GM12878 (cell line): ENCODE measurements around the gene MYH6. TPM values are rescaled to one million over a fixed set of nuclear protein-coding genes. Genes with fewer than 3 reads are reported as not detected.

ENCODE experiments used
- ATAC-seq: fragments of 200-7000 bp; cut with Tn5 transposase; 3 replicates; pipeline ENCODE4 v1.9.1; 2020; ENCODE audit warnings: mild to moderate bottlenecking, moderate library complexity
- BruUV-seq: library from RNA; stranded (reverse); fragments of 400-500 nt; replicated peaks from 2 replicates; lab custom pipeline; 2021; lab: Mats Ljungman, UMichigan
- CTCF ChIA-PET: fragments of 300-600 bp; sonication (Branson Sonifier 250); formaldehyde crosslinking; extraction: SDS; loops from one replicate; lab custom pipeline; 2021; ENCODE audit warnings: inconsistent platforms; lab: Yijun Ruan, JAX
- POLR2A ChIA-PET: fragments of 350-600 bp; formaldehyde crosslinking; extraction: SDS; loops from one replicate; lab custom pipeline; 2021; ENCODE audit warnings: inconsistent platforms; lab: Charles Lee
- RAD21 ChIA-PET: fragments of 300-600 bp; sonication (Branson Sonifier 250); formaldehyde crosslinking; loops from one replicate; lab custom pipeline; 2023; ENCODE audit warnings: antibody characterized with exemption; ENCODE audit not compliant: unreplicated experiment; lab: Charles Lee
- SMC1A ChIA-PET: fragments of 300-600 bp; sonication (Branson Sonifier 250); formaldehyde crosslinking; loops from one replicate; lab custom pipeline; 2023; ENCODE audit not compliant: unreplicated experiment, uncharacterized antibody; lab: Charles Lee
- DNase-seq: peaks from one replicate; pipeline ENCODE4 v3.0.0-alpha.2; 2011; ENCODE audit warnings: low read depth, low spot score
- FAIRE-seq: peaks from 3 replicates; lab custom pipeline; 2011; peaks lifted over from hg19 to GRCh38; lab: Jason Lieb, UNC
- H2AFZ ChIP-seq: 2 replicates; pipeline ENCODE4 v1.6.0; 2011; ENCODE audit warnings: low read depth, low read length, control low read depth; ENCODE audit not compliant: control insufficient read depth
- H3K27ac ChIP-seq: 2 replicates; pipeline ENCODE4 v1.5.1; 2011; ENCODE audit warnings: control low read depth; ENCODE audit not compliant: control insufficient read depth, insufficient read depth
- H3K27me3 ChIP-seq, 2 experiments: replicated peaks in 1 of 2; 2 replicates each; pipeline versions ENCODE4 v1.6.0 to v1.6.1; 2011; ENCODE audit warnings: low read length in 1 of 2; ENCODE audit not compliant: control insufficient read depth in 2 of 2, insufficient read depth in 2 of 2
- H3K36me3 ChIP-seq, 2 experiments: 2 replicates each; pipeline ENCODE4 v1.5.1; 2011; ENCODE audit warnings: low read length in 1 of 2; ENCODE audit not compliant: control insufficient read depth in 2 of 2, insufficient read depth in 2 of 2
- H3K4me1 ChIP-seq: 2 replicates; pipeline ENCODE4 v1.6.1; 2011; ENCODE audit warnings: mild to moderate bottlenecking, low read length, moderate library complexity, mixed read lengths; ENCODE audit not compliant: control insufficient read depth, insufficient read depth
- H3K4me2 ChIP-seq: 2 replicates; pipeline ENCODE4 v1.6.0; 2011; ENCODE audit warnings: control low read depth; ENCODE audit not compliant: control insufficient read depth, insufficient read depth
- H3K4me3 ChIP-seq: fragments of 200-600 bp; sonication (generic); 2 replicates; pipeline ENCODE4 v1.5.1; 2016
- H3K79me2 ChIP-seq: 2 replicates; pipeline ENCODE4 v1.6.0; 2011; ENCODE audit warnings: low read length; ENCODE audit not compliant: control insufficient read depth, insufficient read depth
- H3K9ac ChIP-seq: 2 replicates; pipeline ENCODE4 v1.8.0; 2011; ENCODE audit warnings: low read length, control low read depth, mixed read lengths; ENCODE audit not compliant: control insufficient read depth, insufficient read depth
- H3K9me3 ChIP-seq: replicated peaks from 3 replicates; pipeline ENCODE4 v1.5.1; 2011; ENCODE audit warnings: mild to moderate bottlenecking, low read length; ENCODE audit not compliant: control insufficient read depth, insufficient read depth
- H4K20me1 ChIP-seq: 2 replicates; pipeline ENCODE4 v1.6.0; 2011; ENCODE audit not compliant: control insufficient read depth, insufficient read depth
- CBX5 ChIP-seq: sonication (generic); IDR thresholded peaks from 2 replicates; pipeline ENCODE4 v1.6.1; 2016; ENCODE audit warnings: low read depth, moderate library complexity, mild to moderate bottlenecking, inconsistent platforms
- CREM ChIP-seq: IDR thresholded peaks from 2 replicates; pipeline ENCODE4 v1.6.1; 2014; ENCODE audit warnings: antibody characterized with exemption, low read depth
- CTCF ChIP-seq, 3 experiments: IDR thresholded peaks in 2 of 3; conservative IDR thresholded peaks in 1 of 3; 2 replicates each; pipeline ENCODE4 v1.5.1; 2011; ENCODE audit warnings: low read depth in 3 of 3, low read length in 3 of 3, mild to moderate bottlenecking in 3 of 3, control low read depth in 2 of 3, moderate library complexity in 2 of 3, inconsistent platforms in 1 of 3, mixed read lengths in 1 of 3; ENCODE audit not compliant: control insufficient read depth in 2 of 3, insufficient read depth in 1 of 3; ENCODE audit errors: extremely low read depth in 1 of 3
- EZH2 ChIP-seq: IDR thresholded peaks from 2 replicates; pipeline ENCODE4 v1.6.1; 2012; ENCODE audit warnings: low read depth, mild to moderate bottlenecking, control low read depth, inconsistent platforms, low read length, borderline replicate concordance; ENCODE audit not compliant: control insufficient read depth
- GABPA ChIP-seq: IDR thresholded peaks from 2 replicates; pipeline ENCODE4 v1.6.1; 2014; ENCODE audit warnings: antibody characterized with exemption, low read depth, mild to moderate bottlenecking, inconsistent platforms
- KAT2A ChIP-seq: conservative IDR thresholded peaks from 2 replicates; pipeline ENCODE4 v1.6.1; 2011; ENCODE audit warnings: low read depth, low read length; ENCODE audit not compliant: control insufficient read depth
- MTA2 ChIP-seq: fragments of 450-650 bp; IDR thresholded peaks from 2 replicates; pipeline ENCODE4 v1.6.1; 2016; ENCODE audit warnings: low read depth, mild to moderate bottlenecking, moderate library complexity
- MYB ChIP-seq: fragments of 150-350 bp; IDR thresholded peaks from 2 replicates; pipeline ENCODE4 v1.6.1; 2014; ENCODE audit warnings: mild to moderate bottlenecking, low read depth, low read length, borderline replicate concordance
- MYC ChIP-seq: IDR thresholded peaks from 2 replicates; pipeline ENCODE4 v1.6.1; 2011; ENCODE audit warnings: mild to moderate bottlenecking, low read length, moderate library complexity, inconsistent platforms; ENCODE audit not compliant: insufficient read depth, insufficient replicate concordance, insufficient read length, severe bottlenecking
- NFXL1 ChIP-seq: fragments of 450-650 bp; IDR thresholded peaks from 2 replicates; pipeline ENCODE4 v1.6.1; 2017; ENCODE audit warnings: antibody characterized with exemption, mild to moderate bottlenecking, borderline replicate concordance
- PAX5 ChIP-seq: IDR thresholded peaks from 2 replicates; pipeline ENCODE4 v1.6.1; 2011; ENCODE audit warnings: low read depth, low read length, borderline replicate concordance
- POLR2A ChIP-seq: IDR thresholded peaks from 2 replicates; pipeline ENCODE4 v1.6.1; 2011; ENCODE audit warnings: low read depth, mild to moderate bottlenecking, low read length
- POLR2AphosphoS2 ChIP-seq: IDR thresholded peaks from 2 replicates; pipeline ENCODE4 v1.6.1; 2011; ENCODE audit warnings: low read depth, mild to moderate bottlenecking, low read length, improper control_type of control experiment, moderate library complexity
- RCOR1 ChIP-seq: conservative IDR thresholded peaks from 2 replicates; pipeline ENCODE4 v1.6.1; 2012; ENCODE audit warnings: low read depth, low read length, improper control_type of control experiment
- SMAD1 ChIP-seq: fragments of 450-650 bp; IDR thresholded peaks from 2 replicates; pipeline ENCODE4 v1.6.1; 2018; ENCODE audit warnings: mild to moderate bottlenecking, low read depth; ENCODE audit not compliant: partially characterized antibody
- SREBF2 ChIP-seq: IDR thresholded peaks from 2 replicates; pipeline ENCODE4 v1.6.1; 2012; ENCODE audit warnings: mild to moderate bottlenecking, low read length
- ZNF207 ChIP-seq: fragments of 450-650 bp; IDR thresholded peaks from 2 replicates; pipeline ENCODE4 v1.6.1; 2014; ENCODE audit warnings: antibody characterized with exemption, mild to moderate bottlenecking, borderline replicate concordance
- ZNF217 ChIP-seq: fragments of 450-650 bp; IDR thresholded peaks from 2 replicates; pipeline ENCODE4 v1.6.1; 2017; ENCODE audit warnings: antibody characterized with exemption, mild to moderate bottlenecking
- WGBS: methylation state at CpG from one replicate; pipeline ENCODE4 v1.1.6; 2016; ENCODE audit warnings: low lambda C conversion rate; ENCODE audit not compliant: insufficient replicate concordance, insufficient coverage; ENCODE audit errors: missing lambda C conversion rate; 5-methylcytosine and 5-hydroxymethylcytosine counted together
- in situ Hi-C: fragments of 300-500 bp; cut with MboI; formaldehyde crosslinking; loops from 9 replicates; pipeline ENCODE4 v1.14.3; 2018; ENCODE audit warnings: mixed read lengths
- intact Hi-C: fragments of 100-400 bp; cut with micrococcal nuclease; formaldehyde crosslinking; loops from one replicate; pipeline ENCODE4 v1.14.2; 2022; ENCODE audit not compliant: unreplicated experiment
- polyA plus RNA-seq, 11 experiments: library from polyadenylated mRNA; depleted of rRNA in 4 of 11; unstranded in 6 of 11; stranded (reverse) in 5 of 11; fragments of >200 nt; fragmentation: Nextera tagmentation in 4 of 11; fragmentation: Illumina TruSeq in 1 of 11; extraction: Ambion mirVana in 4 of 11; extraction: Trizol in 1 of 11; gene quantifications; 1 replicate in 1 of 11; 2 replicates in 10 of 11; pipeline versions ENCODE4 v1.2.1 to v1.2.3, GENCODE V29; 2011 to 2016; ENCODE audit warnings: inconsistent platforms in 2 of 11, missing spikeins in 2 of 11, low read depth in 1 of 11
- total RNA-seq, 4 experiments: library from RNA; depleted of rRNA in 3 of 4; stranded (reverse); fragments of >200 nt in 3 of 4; fragmentation: Illumina TruSeq in 1 of 4; extraction: Trizol in 1 of 4; gene quantifications; 2 replicates each; pipeline versions ENCODE4 v1.2.1 to v1.2.3, GENCODE V29; 2013 to 2021

MYH6 gene
- total and polyA plus RNA-seq, 10 of the 15 experiments (the other 5 are each of a cell fraction or from before 2014, with no cell fraction given), result 0.01 to 0.84 (median 0.05) TPM; not detected in 7

GRCh38 chr14:23361320-23361719 is 46.8 kb downstream of the MYH6 start:
- no peaks in the 10 kb centered on the region for H3K4me1 ChIP-seq
- intact Hi-C loops, result no loop called here
- H3K4me3 ChIP-seq, result no peak overlapping the region
- no peak overlapping the region for H3K4me2 ChIP-seq
- no peak for ATAC-seq
- no peaks in the 10 kb centered on the region for H3K36me3 ChIP-seq
- H3K27me3 ChIP-seq, result peaks cover 0 to 7% of the 10 kb centered on the region in 2 experiments; a peak in 3 of 4 replicates
- H2AFZ ChIP-seq, result no peak overlapping the region
- ChIA-PET CTCF (interaction anchor here (1.1 to 1.4 kb wide), 2 partner anchors 10 to 18 kb away, joined by 4 to 5 read pairs; no protein-coding TSS in a partner anchor), RAD21 (interaction anchor here (0.5 kb wide), 1 partner anchor 199 kb away, joined by 5 read pairs; no protein-coding TSS in a partner anchor), POLR2A (no interaction called here), SMC1A (interaction anchor here (1.1 kb wide), 2 partner anchors 34 to 53 kb away, joined by 3 read pairs; no protein-coding TSS in a partner anchor)
- TF ChIP-seq MYC (no peak), NFXL1 (no peak), POLR2AphosphoS2 (no peak), MYB (no peak), CBX5 (no peak), SREBF2 (no peak), SMAD1 (no peak)
- no peak overlapping the region for H3K27ac ChIP-seq
- H4K20me1 ChIP-seq, result no peaks in the 10 kb centered on the region
- H3K9me3 ChIP-seq, result no peaks in the 10 kb centered on the region
- in situ Hi-C loops, result no loop called here
- no peaks in the 10 kb centered on the region for H3K79me2 ChIP-seq
- no peak overlapping the region for H3K9ac ChIP-seq
- DNase-seq, result no peak
- no peak for FAIRE-seq
- BruUV-seq, result no TSS peak

GRCh38 chr14:23360496-23360895 is 47.6 kb downstream of the MYH6 start:
- intact Hi-C loops, result no loop called here
- Histone ChIP-seq H3K9ac (no peak overlapping the region), H3K27ac (no peak overlapping the region)
- TF ChIP-seq CREM (no peak), MYC (no peak), MTA2 (no peak), CTCF (IDR thresholded peaks at IDR 0.05 in 2 of 3, conservative IDR thresholded peaks at IDR 0.05 in 1 of 3; ENCODE audit: control insufficient read depth in 2 of 3, extremely low read depth in 1 of 3, insufficient read depth in 1 of 3, low read depth in 3 of 3, low read length in 3 of 3) (no peak), PAX5 (no peak), ZNF217 (no peak), GABPA (no peak), POLR2A (no peak), EZH2 (no peak), ZNF207 (no peak), RCOR1 (no peak), KAT2A (no peak)

More at GRCh38 chr14:23360496-23360895, 47.6 kb downstream of the MYH6 start:
- Histone ChIP-seq H3K4me3 (no peak overlapping the region), H3K27me3 (peaks cover 0 to 7% of the 10 kb centered on the region in 2 experiments; a peak in 3 of 4 replicates), H2AFZ (no peak overlapping the region), H3K4me1 (no peaks in the 10 kb centered on the region), H3K4me2 (no peak overlapping the region), H4K20me1 (no peaks in the 10 kb centered on the region), H3K36me3 (no peaks in the 10 kb centered on the region), H3K79me2 (no peaks in the 10 kb centered on the region), H3K9me3 (no peaks in the 10 kb centered on the region)
- DNase-seq, result no peak
- ChIA-PET SMC1A (interaction anchor here (1.1 kb wide), 2 partner anchors 33 to 54 kb away, joined by 3 read pairs; no protein-coding TSS in a partner anchor), CTCF (interaction anchor here (0.6 to 1.4 kb wide), 7 partner anchors 18 to 240 kb away, joined by 3 to 5 read pairs (median 4); no protein-coding TSS in a partner anchor), RAD21 (interaction anchor here (1.4 kb wide), 1 partner anchor 240 kb away, joined by 4 read pairs; no protein-coding TSS in a partner anchor), POLR2A (no interaction called here)
- no TSS peak for BruUV-seq
- FAIRE-seq, result no peak
- WGBS, result 29% methylated on average over 11 of the region's 11 CpGs
- in situ Hi-C loops, result no loop called here
- peak; percentile 31; the same call in 2 of the 3 replicates for ATAC-seq
